GM18873 (cell line): Measurements from ENCODE around the gene TLE5.

Source experiments
- ATAC-seq: cut with Tn5 transposase; IDR thresholded peaks from one replicate; pipeline ENCODE4 v1.9.1; 2021; ENCODE audit warnings: mild to moderate bottlenecking, moderate library complexity, moderate number of reproducible peaks; ENCODE audit not compliant: unreplicated experiment, low FRiP score

The TLE5 gene, protein sequence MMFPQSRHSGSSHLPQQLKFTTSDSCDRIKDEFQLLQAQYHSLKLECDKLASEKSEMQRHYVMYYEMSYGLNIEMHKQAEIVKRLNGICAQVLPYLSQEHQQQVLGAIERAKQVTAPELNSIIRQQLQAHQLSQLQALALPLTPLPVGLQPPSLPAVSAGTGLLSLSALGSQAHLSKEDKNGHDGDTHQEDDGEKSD

GRCh38 chr19:3062165-3063105, at the start of gene TLE5:
Gene TLE5 (minus strand): TSS chr19:3062495. CDS start chr19:3062200, 295 bp downstream.
- ATAC-seq = no peak

DNA sequence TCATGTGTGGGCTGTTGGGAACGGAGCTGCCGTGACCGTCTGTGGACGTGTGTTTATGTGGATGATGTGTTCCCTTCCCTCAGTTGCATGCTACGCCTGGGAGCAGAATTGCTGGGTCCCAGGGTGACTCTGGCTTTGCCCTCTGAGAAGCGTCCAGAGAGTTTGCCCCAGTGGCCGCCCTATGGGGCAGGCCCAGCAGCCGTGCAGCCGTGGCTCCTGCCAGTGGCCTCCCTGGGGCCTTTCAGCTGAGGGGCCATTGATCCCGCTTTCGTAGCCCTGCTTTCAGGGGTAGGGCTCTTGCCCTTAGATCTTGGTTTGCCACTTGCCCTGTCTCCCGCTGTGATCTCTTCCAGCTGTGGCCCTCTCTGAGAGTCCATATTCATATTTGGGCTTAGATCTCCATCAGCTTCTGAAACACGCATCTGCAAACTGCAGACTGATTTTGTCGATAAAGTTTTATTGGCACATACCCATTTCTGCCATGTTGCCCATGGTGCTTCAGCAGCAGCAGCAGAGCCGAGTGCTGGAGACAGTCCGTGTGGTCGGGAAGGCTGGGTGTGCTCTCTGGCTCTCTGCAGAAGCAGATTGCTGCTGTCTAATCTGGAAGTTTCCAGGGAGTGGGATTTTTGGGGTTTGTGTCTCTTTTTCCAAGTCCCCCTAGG, 49.4 kb upstream of the TLE5 start:
- ATAC-seq = no peak

- ATAC-seq = no peak
Measured at GRCh38 chr19:3110126-3110825, 48.0 kb upstream of the TLE5 start.

GRCh38 chr19:3109491-3109890, 47.2 kb upstream of the TLE5 start:
- ATAC-seq = no peak

DNA sequence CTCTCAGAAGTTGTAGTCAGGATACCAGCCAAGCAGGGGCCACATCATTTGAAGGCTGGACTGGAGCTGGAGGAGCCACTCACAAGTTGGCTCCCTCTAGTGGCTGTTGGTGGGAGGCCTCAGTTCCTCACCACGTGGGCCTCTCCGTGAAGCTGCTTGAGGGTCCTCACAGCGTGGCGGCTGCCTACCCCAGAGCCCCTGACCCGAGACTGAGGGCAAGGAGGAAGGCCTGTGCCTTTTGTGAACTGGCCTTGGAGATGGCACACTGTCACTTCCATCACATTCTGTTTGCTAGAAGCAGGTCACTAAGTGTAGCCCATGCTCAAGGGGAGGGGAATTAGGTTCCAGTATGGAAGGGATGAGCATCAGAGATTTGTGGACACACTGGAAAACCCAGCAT, 46.5 kb upstream of the TLE5 start:
- no peak for ATAC-seq

GRCh38 chr19:3107658-3108057, 45.4 kb upstream of the TLE5 start:
- ATAC-seq = no peak

- no peak for ATAC-seq
Measured at GRCh38 chr19:3106509-3107141, 44.3 kb upstream of the TLE5 start.

GRCh38 chr19:3105641-3106508, 43.6 kb upstream of the TLE5 start:
- ATAC-seq = no peak

GRCh38 chr19:3104708-3104983, 42.4 kb upstream of the TLE5 start:
- no peak for ATAC-seq

DNA sequence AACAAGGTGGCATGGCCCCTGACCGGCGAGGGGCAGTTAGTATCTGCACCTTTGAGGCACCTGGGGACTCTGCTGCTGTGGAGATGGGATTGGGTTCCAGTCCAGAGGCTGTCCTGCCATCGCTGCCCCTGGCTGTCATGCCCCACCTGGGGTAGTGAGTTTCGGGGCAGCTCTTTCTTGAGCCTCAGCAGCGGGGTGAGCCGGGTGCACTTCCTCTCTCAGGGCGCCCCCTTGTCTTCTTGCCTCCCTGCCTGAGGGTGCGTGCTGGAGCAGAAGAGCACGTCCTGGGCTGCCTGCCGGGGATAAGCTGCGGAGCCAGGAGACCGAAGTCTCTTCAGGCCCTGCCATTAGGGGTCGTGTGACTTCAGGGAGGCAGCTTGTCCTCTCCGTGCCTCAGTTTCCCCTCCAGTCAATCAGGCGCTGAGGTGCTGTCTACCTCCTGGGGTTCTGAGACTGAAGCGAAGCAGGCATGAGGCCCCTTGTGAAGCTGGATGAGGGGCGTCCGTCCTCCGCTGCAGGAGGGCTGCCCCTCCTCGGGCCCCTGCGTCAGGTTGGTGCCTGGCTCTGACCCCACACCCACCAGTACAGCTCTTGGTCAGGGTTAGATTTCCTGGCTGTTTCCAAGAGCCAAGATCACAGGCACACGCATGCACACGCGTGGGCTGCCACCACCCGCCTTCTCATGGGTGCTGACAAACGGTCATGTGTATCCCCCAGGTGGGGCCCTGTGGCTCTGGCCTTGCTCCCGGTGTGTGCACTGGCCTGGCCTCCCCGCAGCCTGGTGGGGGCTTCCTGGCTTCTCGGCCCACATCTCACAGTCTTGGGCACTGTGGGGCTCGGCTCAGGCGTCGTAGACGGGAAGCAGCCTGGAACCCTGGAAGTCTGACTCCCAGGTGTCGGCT, 40.2 kb upstream of the TLE5 start:
- no peak for ATAC-seq

GRCh38 chr19:3100747-3101730, 38.7 kb upstream of the TLE5 start:
- no peak for ATAC-seq

GRCh38 chr19:3100331-3100730, 38.0 kb upstream of the TLE5 start:
- no peak for ATAC-seq

DNA sequence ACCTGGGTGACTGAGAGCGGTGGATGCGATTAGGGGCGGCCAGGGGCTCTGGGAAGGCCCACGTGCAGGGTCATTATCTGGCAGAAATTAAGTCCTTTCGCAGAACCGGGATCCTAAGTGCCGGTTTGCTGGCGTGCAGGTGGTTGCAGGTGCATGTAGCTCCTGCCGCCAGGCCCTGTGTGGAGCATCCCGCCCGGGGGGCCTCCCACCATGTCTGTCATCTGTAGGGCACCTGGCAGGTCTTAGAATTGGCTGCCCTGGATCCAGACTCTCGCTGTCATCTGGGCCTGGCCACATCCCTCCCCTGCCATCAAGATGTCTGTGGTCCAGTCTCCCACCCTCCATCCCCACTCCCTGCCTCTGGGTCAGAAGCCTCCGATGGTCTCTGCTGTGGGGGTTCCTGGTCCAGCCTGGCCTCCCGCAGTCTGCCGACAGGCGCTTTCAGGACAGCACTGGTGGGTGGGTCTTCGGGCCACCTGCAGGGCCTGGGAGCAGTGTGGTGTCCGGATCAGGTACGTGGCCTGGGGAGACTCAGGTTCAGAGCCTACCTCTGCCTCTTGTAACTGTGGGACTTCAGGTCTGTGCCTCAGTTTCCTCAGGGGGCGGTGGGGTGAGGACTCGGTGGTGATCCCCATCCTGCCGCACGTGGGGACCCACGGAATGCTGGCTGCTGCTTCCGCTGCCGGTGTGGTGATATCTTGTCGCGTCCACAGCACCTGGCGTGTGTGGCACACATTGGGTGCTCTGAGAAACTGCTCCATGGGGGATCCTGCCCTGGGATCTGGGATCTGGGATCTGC, 37.3 kb upstream of the TLE5 start:
- ATAC-seq = no peak

DNA sequence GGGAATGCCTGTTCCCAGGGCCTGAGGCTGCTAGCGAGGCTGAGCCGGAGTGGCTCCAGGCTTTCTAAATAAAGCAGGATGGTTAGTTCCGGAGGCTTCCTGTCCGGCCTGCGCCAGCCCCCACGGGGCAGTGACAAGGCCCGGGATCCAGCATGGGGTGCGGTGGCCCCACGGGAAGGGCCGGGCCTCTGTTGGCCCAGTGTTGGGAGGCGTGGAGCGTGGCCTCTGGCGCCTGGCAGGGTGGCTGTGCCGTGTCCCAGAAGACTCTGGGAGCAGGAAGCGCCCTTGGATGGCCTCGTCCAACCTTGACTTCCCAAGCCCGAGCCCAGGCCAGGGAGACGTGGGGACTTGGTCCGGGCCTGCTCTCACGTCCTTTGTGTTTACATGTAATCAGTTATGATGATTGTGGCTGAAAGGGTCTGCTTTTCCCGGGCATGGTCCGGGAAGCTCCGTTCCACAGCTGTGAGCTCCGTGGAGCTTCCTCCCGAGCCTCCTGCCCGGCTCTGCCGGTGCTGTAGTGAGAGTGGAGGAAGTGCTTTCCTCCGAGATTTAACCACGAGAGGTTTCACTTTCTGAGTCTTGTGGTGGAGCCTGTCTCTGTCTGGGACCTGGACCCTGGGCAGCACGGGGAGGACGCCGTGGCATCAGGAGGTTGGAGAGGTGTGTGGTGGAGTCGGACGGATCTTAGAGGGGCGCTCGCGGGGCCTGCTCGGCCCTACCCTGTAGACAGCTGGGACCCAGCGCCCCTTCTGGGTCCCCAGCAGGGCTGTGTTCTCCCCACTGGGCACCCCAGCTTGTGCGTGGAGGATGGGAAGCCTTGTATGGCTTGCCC, 36.4 kb upstream of the TLE5 start:
- ATAC-seq = no peak

GRCh38 chr19:3098141-3098514, 35.8 kb upstream of the TLE5 start:
- no peak for ATAC-seq

DNA sequence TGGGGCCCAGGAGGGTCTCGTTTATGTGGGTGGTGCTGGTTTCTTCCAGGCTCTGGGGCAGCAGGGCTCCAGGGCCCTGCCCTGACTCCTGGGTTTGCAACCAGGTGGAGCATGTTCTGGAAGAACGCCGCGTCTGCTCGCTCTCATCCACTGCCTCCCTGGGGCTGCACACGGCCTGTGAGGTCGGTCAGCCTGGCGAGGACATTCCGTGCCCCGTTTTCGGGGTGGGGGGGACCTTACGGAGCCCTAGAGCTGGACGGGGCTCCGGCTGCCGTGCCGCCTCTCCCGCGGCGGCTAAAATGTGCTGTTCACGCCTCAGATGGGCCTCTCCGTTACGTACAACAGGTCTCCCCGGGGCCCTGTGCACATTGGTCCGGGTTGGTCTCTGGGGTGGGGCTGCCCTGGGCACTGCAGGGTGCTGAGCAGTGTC, 35.2 kb upstream of the TLE5 start:
- ATAC-seq = no peak
